Dorsolateral prefrontal cortex (tissue), 118 donors: ENCODE data around the gene POPDC3. TPM values are rescaled to one million over a fixed set of nuclear protein-coding genes. Genes with fewer than 3 reads are reported as not detected.

Experiments used
- total RNA-seq, 120 experiments: library from RNA; stranded (reverse); gene quantifications; one replicate each; pipeline versions ENCODE4 v1.2.3 to v1.2.4, GENCODE V29; 2022

The POPDC3 gene
- total RNA-seq, 120 experiments from 2014 or later: 8.8 to 27.8 (median 19.1) TPM

Other genes starting within 250 kb of the POPDC3 start
- 1 to 10 TPM in 65 of 120 experiments, under 1 TPM in 55; 0.30 to 2.8 (median 1.0) TPM for gene LIN28B, start 222.9 kb downstream of the POPDC3 start, total RNA-seq
- 10 to 100 TPM; 17.2 to 55.8 (median 38.5) TPM for gene PREP, start 223.1 kb upstream of the POPDC3 start, total RNA-seq